ENCODE measurements around the gene C4orf17.

C4orf17 gene

GRCh38 chr4:99585516-99585915 is 74.7 kb downstream of the C4orf17 start:
- Histone ChIP-seq H3K4ac (ENCODE audit: low read depth, low read length) (no peak overlapping the region), H3K9ac (ENCODE audit: low read length) (no peak overlapping the region), H3K27me3 (ENCODE audit: insufficient read depth, low read length, poor library complexity) (no peaks in the 10 kb centered on the region), H3K79me2 (ENCODE audit: control insufficient read depth, insufficient read depth, low read length) (no peaks in the 10 kb centered on the region), H3K79me1 (ENCODE audit: low read length) (no peaks in the 10 kb centered on the region), H2AK5ac (ENCODE audit: low read length) (no peak overlapping the region), H3K36me3 (ENCODE audit: control insufficient read depth, insufficient read depth, low read length) (no peaks in the 10 kb centered on the region), H4K5ac (ENCODE audit: low read length) (no peak overlapping the region), H3K56ac (ENCODE audit: low read length) (no peak overlapping the region), H3K4me3 (ENCODE audit: low read length) (no peak overlapping the region), H2BK120ac (ENCODE audit: low read depth, low read length) (no peak overlapping the region), H3K18ac (ENCODE audit: low read length) (no peak overlapping the region), H2BK15ac (replicated peaks; ENCODE audit: low read depth) (no peak overlapping the region), H3K4me1 (ENCODE audit: control insufficient read depth, low read depth, low read length) (no peaks in the 10 kb centered on the region), H4K8ac (ENCODE audit: low read depth, low read length) (no peak overlapping the region), H3K4me2 (ENCODE audit: low read length) (no peak overlapping the region), H3K27ac (ENCODE audit: low read depth, low read length) (no peak overlapping the region), H3K23ac (ENCODE audit: low read length) (no peak overlapping the region), H2BK5ac (ENCODE audit: low read length) (no peak overlapping the region)
- no peak for DNase-seq
- WGBS (ENCODE audit: extremely low coverage, insufficient coverage, low lambda C conversion rate) = no CpG with 5 or more reads among the region's 1 CpG

GRCh38 chr4:99586322-99586721 is 75.5 kb downstream of the C4orf17 start:
- no peak overlapping the region for H3K4me3 ChIP-seq (ENCODE audit: low read length)
- no peak overlapping the region for H3K23ac ChIP-seq (ENCODE audit: low read length)
- H4K5ac ChIP-seq (ENCODE audit: low read length) = no peak overlapping the region
- no peak overlapping the region for H3K18ac ChIP-seq (ENCODE audit: low read length)
- no peak overlapping the region for H3K9ac ChIP-seq (ENCODE audit: low read length)
- H2BK120ac ChIP-seq (ENCODE audit: low read depth, low read length) = no peak overlapping the region
- no peaks in the 10 kb centered on the region for H3K27me3 ChIP-seq (ENCODE audit: insufficient read depth, low read length, poor library complexity)
- H3K79me1 ChIP-seq (ENCODE audit: low read length) = no peaks in the 10 kb centered on the region
- H3K36me3 ChIP-seq (ENCODE audit: control insufficient read depth, insufficient read depth, low read length) = no peaks in the 10 kb centered on the region
- DNase-seq = no peak
- WGBS (ENCODE audit: extremely low coverage, insufficient coverage, low lambda C conversion rate) = no CpG with 5 or more reads among the region's 2 CpGs
- H3K79me2 ChIP-seq (ENCODE audit: control insufficient read depth, insufficient read depth, low read length) = no peaks in the 10 kb centered on the region
- no peak overlapping the region for H2BK5ac ChIP-seq (ENCODE audit: low read length)
- H4K8ac ChIP-seq (ENCODE audit: low read depth, low read length) = no peak overlapping the region
- no peak overlapping the region for H3K4ac ChIP-seq (ENCODE audit: low read depth, low read length)
- H2AK5ac ChIP-seq (ENCODE audit: low read length) = no peak overlapping the region
- no peak overlapping the region for H3K4me2 ChIP-seq (ENCODE audit: low read length)
- no peak overlapping the region for H2BK15ac ChIP-seq (replicated peaks; ENCODE audit: low read depth)
- H3K56ac ChIP-seq (ENCODE audit: low read length) = no peak overlapping the region
- H3K27ac ChIP-seq (ENCODE audit: low read depth, low read length) = no peak overlapping the region
- H3K4me1 ChIP-seq (ENCODE audit: control insufficient read depth, low read depth, low read length) = no peaks in the 10 kb centered on the region

- Histone ChIP-seq H4K5ac (ENCODE audit: low read length) (no peak overlapping the region), H3K4me2 (ENCODE audit: low read length) (no peak overlapping the region), H3K23ac (ENCODE audit: low read length) (no peak overlapping the region), H3K27ac (ENCODE audit: low read depth, low read length) (no peak overlapping the region), H3K4me3 (ENCODE audit: low read length) (no peak overlapping the region), H3K9ac (ENCODE audit: low read length) (no peak overlapping the region), H3K27me3 (ENCODE audit: insufficient read depth, low read length, poor library complexity) (no peaks in the 10 kb centered on the region), H3K4me1 (ENCODE audit: control insufficient read depth, low read depth, low read length) (no peaks in the 10 kb centered on the region), H2BK15ac (replicated peaks; ENCODE audit: low read depth) (no peak overlapping the region), H3K79me2 (ENCODE audit: control insufficient read depth, insufficient read depth, low read length) (no peaks in the 10 kb centered on the region), H2AK5ac (ENCODE audit: low read length) (no peak overlapping the region), H3K79me1 (ENCODE audit: low read length) (no peaks in the 10 kb centered on the region), H2BK5ac (ENCODE audit: low read length) (no peak overlapping the region), H3K56ac (ENCODE audit: low read length) (no peak overlapping the region), H3K36me3 (ENCODE audit: control insufficient read depth, insufficient read depth, low read length) (no peaks in the 10 kb centered on the region), H3K18ac (ENCODE audit: low read length) (no peak overlapping the region), H3K4ac (ENCODE audit: low read depth, low read length) (no peak overlapping the region), H2BK120ac (ENCODE audit: low read depth, low read length) (no peak overlapping the region), H4K8ac (ENCODE audit: low read depth, low read length) (no peak overlapping the region)
- peak; percentile 8 for DNase-seq
- WGBS (ENCODE audit: extremely low coverage, insufficient coverage, low lambda C conversion rate) = no CpG with 5 or more reads among the region's 1 CpG
Observed at GRCh38 chr4:99586797-99587196, 76.0 kb downstream of the C4orf17 start.

DNA sequence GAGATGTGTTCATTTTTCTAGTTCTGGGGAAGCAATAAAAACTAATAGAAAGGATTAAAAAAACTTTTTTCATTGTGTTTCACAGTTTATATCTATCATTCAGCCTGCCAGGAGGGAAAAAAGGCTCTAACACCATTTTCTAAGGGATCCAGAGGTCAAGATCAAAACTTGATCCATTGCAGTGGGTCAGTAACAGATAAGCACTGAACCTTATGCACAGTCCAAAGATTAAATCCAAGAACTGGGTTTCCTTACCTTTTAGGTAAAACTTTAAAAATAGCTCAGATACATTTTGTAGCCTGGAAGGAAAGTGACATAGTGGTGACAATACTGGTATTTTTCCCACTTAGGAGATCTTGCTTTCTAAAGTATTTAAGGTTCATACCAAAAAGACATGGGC is 76.5 kb downstream of the C4orf17 start:
- Histone ChIP-seq H3K56ac (ENCODE audit: low read length) (no peak overlapping the region), H2BK120ac (ENCODE audit: low read depth, low read length) (no peak overlapping the region), H3K27me3 (ENCODE audit: insufficient read depth, low read length, poor library complexity) (no peaks in the 10 kb centered on the region), H4K8ac (ENCODE audit: low read depth, low read length) (no peak overlapping the region), H3K4me3 (ENCODE audit: low read length) (no peak overlapping the region), H3K4me1 (ENCODE audit: control insufficient read depth, low read depth, low read length) (no peaks in the 10 kb centered on the region), H3K4ac (ENCODE audit: low read depth, low read length) (no peak overlapping the region), H2BK15ac (replicated peaks; ENCODE audit: low read depth) (no peak overlapping the region), H3K79me2 (ENCODE audit: control insufficient read depth, insufficient read depth, low read length) (no peaks in the 10 kb centered on the region), H3K79me1 (ENCODE audit: low read length) (no peaks in the 10 kb centered on the region), H3K4me2 (ENCODE audit: low read length) (no peak overlapping the region), H2BK5ac (ENCODE audit: low read length) (no peak overlapping the region), H3K36me3 (ENCODE audit: control insufficient read depth, insufficient read depth, low read length) (no peaks in the 10 kb centered on the region), H4K5ac (ENCODE audit: low read length) (no peak overlapping the region), H3K18ac (ENCODE audit: low read length) (no peak overlapping the region), H3K27ac (ENCODE audit: low read depth, low read length) (no peak overlapping the region), H3K9ac (ENCODE audit: low read length) (no peak overlapping the region), H3K23ac (ENCODE audit: low read length) (no peak overlapping the region), H2AK5ac (ENCODE audit: low read length) (no peak overlapping the region)
- DNase-seq = no peak

- no CpG with 5 or more reads among the region's 1 CpG for whole genome bisulfite sequencing (ENCODE audit: extremely low coverage, insufficient coverage, low lambda C conversion rate)
- DNase-seq = no peak
Observed at GRCh38 chr4:99587803-99588202, 77.0 kb downstream of the C4orf17 start.

DNA sequence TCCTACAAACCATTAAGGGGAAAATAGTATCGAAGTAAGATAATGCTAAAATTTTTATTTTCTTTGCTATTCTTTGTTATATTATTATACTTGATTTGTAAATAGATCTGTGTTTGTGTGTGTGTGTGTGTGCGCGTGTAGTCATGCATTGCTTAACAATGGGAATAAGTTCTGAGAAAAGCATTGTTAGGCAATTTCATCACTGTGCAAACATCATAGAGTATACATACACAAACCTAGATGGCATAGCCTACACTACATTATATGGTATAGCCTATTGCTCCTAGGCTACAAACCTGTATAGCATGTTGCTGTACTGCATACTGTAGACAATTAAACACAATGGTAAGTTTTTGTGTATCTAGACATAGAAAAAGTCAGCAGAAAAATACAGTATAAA is 80.9 kb downstream of the C4orf17 start:
- no peaks in the 10 kb centered on the region for H3K27me3 ChIP-seq (ENCODE audit: insufficient read depth, low read length, poor library complexity)
- no peaks in the 10 kb centered on the region for H3K4me1 ChIP-seq (ENCODE audit: control insufficient read depth, low read depth, low read length)
- no peak overlapping the region for H3K4me2 ChIP-seq (ENCODE audit: low read length)
- H3K4me3 ChIP-seq (ENCODE audit: low read length) = no peak overlapping the region
- no peak overlapping the region for H3K56ac ChIP-seq (ENCODE audit: low read length)
- no peak overlapping the region for H2BK120ac ChIP-seq (ENCODE audit: low read depth, low read length)
- no peak overlapping the region for H4K8ac ChIP-seq (ENCODE audit: low read depth, low read length)
- no peak overlapping the region for H3K4ac ChIP-seq (ENCODE audit: low read depth, low read length)
- H4K5ac ChIP-seq (ENCODE audit: low read length) = no peak overlapping the region
- H2AK5ac ChIP-seq (ENCODE audit: low read length) = no peak overlapping the region
- no peak for DNase-seq
- no peak overlapping the region for H3K27ac ChIP-seq (ENCODE audit: low read depth, low read length)
- H3K18ac ChIP-seq (ENCODE audit: low read length) = no peak overlapping the region
- H3K23ac ChIP-seq (ENCODE audit: low read length) = no peak overlapping the region
- H3K79me2 ChIP-seq (ENCODE audit: control insufficient read depth, insufficient read depth, low read length) = no peaks in the 10 kb centered on the region
- H3K36me3 ChIP-seq (ENCODE audit: control insufficient read depth, insufficient read depth, low read length) = no peaks in the 10 kb centered on the region
- no CpG with 5 or more reads among the region's 3 CpGs for WGBS (ENCODE audit: extremely low coverage, insufficient coverage, low lambda C conversion rate)
- no peaks in the 10 kb centered on the region for H3K79me1 ChIP-seq (ENCODE audit: low read length)
- H2BK5ac ChIP-seq (ENCODE audit: low read length) = no peak overlapping the region
- no peak overlapping the region for H2BK15ac ChIP-seq (replicated peaks; ENCODE audit: low read depth)
- H3K9ac ChIP-seq (ENCODE audit: low read length) = no peak overlapping the region

More at GRCh38 chr4:99587803-99588202, 77.0 kb downstream of the C4orf17 start:
- H3K56ac ChIP-seq (ENCODE audit: low read length) = no peak overlapping the region
- H2BK120ac ChIP-seq (ENCODE audit: low read depth, low read length) = no peak overlapping the region
- H3K27me3 ChIP-seq (ENCODE audit: insufficient read depth, low read length, poor library complexity) = no peaks in the 10 kb centered on the region
- H3K23ac ChIP-seq (ENCODE audit: low read length) = no peak overlapping the region
- H3K4me2 ChIP-seq (ENCODE audit: low read length) = no peak overlapping the region
- H3K4me3 ChIP-seq (ENCODE audit: low read length) = no peak overlapping the region
- no peak overlapping the region for H3K27ac ChIP-seq (ENCODE audit: low read depth, low read length)
- H2BK15ac ChIP-seq (replicated peaks; ENCODE audit: low read depth) = no peak overlapping the region
- no peaks in the 10 kb centered on the region for H3K79me2 ChIP-seq (ENCODE audit: control insufficient read depth, insufficient read depth, low read length)
- no peak overlapping the region for H3K18ac ChIP-seq (ENCODE audit: low read length)
- no peaks in the 10 kb centered on the region for H3K4me1 ChIP-seq (ENCODE audit: control insufficient read depth, low read depth, low read length)
- no peaks in the 10 kb centered on the region for H3K79me1 ChIP-seq (ENCODE audit: low read length)
- H3K36me3 ChIP-seq (ENCODE audit: control insufficient read depth, insufficient read depth, low read length) = no peaks in the 10 kb centered on the region
- H3K9ac ChIP-seq (ENCODE audit: low read length) = no peak overlapping the region
- H3K4ac ChIP-seq (ENCODE audit: low read depth, low read length) = no peak overlapping the region
- no peak overlapping the region for H2AK5ac ChIP-seq (ENCODE audit: low read length)
- no peak overlapping the region for H4K5ac ChIP-seq (ENCODE audit: low read length)
- H4K8ac ChIP-seq (ENCODE audit: low read depth, low read length) = no peak overlapping the region
- no peak overlapping the region for H2BK5ac ChIP-seq (ENCODE audit: low read length)
